GM12878 (cell line): Measurements from ENCODE around the gene GALC.

ENCODE experiments used
- BACH1 ChIP-seq: fragments of 450-650 bp; IDR thresholded peaks from 2 replicates; pipeline ENCODE4 v1.6.1; 2017; ENCODE audit warnings: mild to moderate bottlenecking, borderline replicate concordance
- CTCF ChIP-seq, 3 experiments: IDR thresholded peaks in 2 of 3; conservative IDR thresholded peaks in 1 of 3; 2 replicates each; pipeline ENCODE4 v1.5.1; 2011; ENCODE audit warnings: low read depth in 3 of 3, low read length in 3 of 3, mild to moderate bottlenecking in 3 of 3, control low read depth in 2 of 3, moderate library complexity in 2 of 3, inconsistent platforms in 1 of 3, mixed read lengths in 1 of 3; ENCODE audit not compliant: control insufficient read depth in 2 of 3, insufficient read depth in 1 of 3; ENCODE audit errors: extremely low read depth in 1 of 3
- EZH2 ChIP-seq: IDR thresholded peaks from 2 replicates; pipeline ENCODE4 v1.6.1; 2012; ENCODE audit warnings: low read depth, mild to moderate bottlenecking, control low read depth, inconsistent platforms, low read length, borderline replicate concordance; ENCODE audit not compliant: control insufficient read depth
- FOS ChIP-seq: IDR thresholded peaks from 3 replicates; pipeline ENCODE4 v1.6.1; 2011; ENCODE audit warnings: borderline replicate concordance; ENCODE audit not compliant: insufficient read length; ENCODE audit errors: extremely low read depth
- GABPA ChIP-seq: IDR thresholded peaks from 2 replicates; pipeline ENCODE4 v1.6.1; 2014; ENCODE audit warnings: antibody characterized with exemption, low read depth, mild to moderate bottlenecking, inconsistent platforms
- NKRF ChIP-seq: fragments of 450-650 bp; conservative IDR thresholded peaks from 2 replicates; pipeline ENCODE4 v1.6.1; 2017; ENCODE audit warnings: mild to moderate bottlenecking, moderate library complexity
- SIX5 ChIP-seq: IDR thresholded peaks from 2 replicates; pipeline ENCODE4 v1.6.1; 2011; ENCODE audit warnings: mild to moderate bottlenecking, low read depth, low read length, moderate library complexity; ENCODE audit not compliant: severe bottlenecking
- SMC3 ChIP-seq: IDR thresholded peaks from 2 replicates; pipeline ENCODE4 v1.6.1; 2011; ENCODE audit warnings: low read length, improper control_type of control experiment, borderline replicate concordance
- SP1 ChIP-seq: IDR thresholded peaks from one replicate; pipeline ENCODE4 v1.6.1; 2011; ENCODE audit warnings: low read depth, low read length
- SREBF2 ChIP-seq: IDR thresholded peaks from 2 replicates; pipeline ENCODE4 v1.6.1; 2012; ENCODE audit warnings: mild to moderate bottlenecking, low read length
- USF2 ChIP-seq: IDR thresholded peaks from 2 replicates; pipeline ENCODE4 v1.6.1; 2011; ENCODE audit warnings: low read depth, low read length, improper control_type of control experiment, borderline replicate concordance

- TF ChIP-seq SREBF2: no peak
- TF ChIP-seq CTCF (IDR thresholded peaks at IDR 0.05 in 2 of 3, conservative IDR thresholded peaks at IDR 0.05 in 1 of 3; ENCODE audit: control insufficient read depth in 2 of 3, extremely low read depth in 1 of 3, insufficient read depth in 1 of 3, low read depth in 3 of 3, low read length in 3 of 3): no peak
- no peak for TF ChIP-seq SIX5
- TF ChIP-seq NKRF: no peak
- TF ChIP-seq USF2: no peak
- no peak for TF ChIP-seq GABPA
- no peak for TF ChIP-seq EZH2
- TF ChIP-seq FOS: no peak
- no peak for TF ChIP-seq BACH1
- TF ChIP-seq SMC3: no peak
- TF ChIP-seq SP1: no peak
Measured at GRCh38 chr14:87952307-87953094, 40.5 kb downstream of the GALC start.
